CD14-positive monocyte (primary cell): ENCODE data around the gene RAI1. TPM values are rescaled to one million over a fixed set of nuclear protein-coding genes. Genes with fewer than 3 reads are reported as not detected.

Source experiments
- DNase-seq, 3 donors: peaks; one replicate each; pipeline ENCODE4 v3.0.0-alpha.2; 2011 to 2022
- H2AFZ ChIP-seq: 2 replicates; pipeline ENCODE4 v1.6.0; 2012; ENCODE audit warnings: mild to moderate bottlenecking, low read depth, low read length, inconsistent platforms; ENCODE audit not compliant: insufficient read depth, poor library complexity, severe bottlenecking
- H3K27ac ChIP-seq, 2 donors: 1 replicate in 1 of 2; 2 replicates in 1 of 2; pipeline ENCODE4 v1.5.1; 2012 to 2013; ENCODE audit warnings: low read length in 2 of 2, control low read depth in 1 of 2, inconsistent platforms in 1 of 2, low read depth in 1 of 2, mild to moderate bottlenecking in 1 of 2
- H3K27me3 ChIP-seq, 2 donors: one replicate each; pipeline versions ENCODE4 v1.6.0 to v1.6.1; 2011 to 2013; ENCODE audit warnings: low read length in 2 of 2; ENCODE audit not compliant: control insufficient read depth in 2 of 2, insufficient read depth in 2 of 2
- H3K36me3 ChIP-seq, 2 donors: replicated peaks in 1 of 2; 1 replicate in 1 of 2; 2 replicates in 1 of 2; pipeline versions ENCODE4 v1.5.1 to v1.6.1; 2012 to 2013; ENCODE audit warnings: low read length in 2 of 2, control low read depth in 1 of 2, inconsistent platforms in 1 of 2, mild to moderate bottlenecking in 1 of 2; ENCODE audit not compliant: insufficient read depth in 2 of 2, control insufficient read depth in 1 of 2
- H3K4me1 ChIP-seq, 2 donors: 1 replicate in 1 of 2; 2 replicates in 1 of 2; pipeline versions ENCODE4 v1.5.1 to v1.6.1; 2012 to 2013; ENCODE audit warnings: low read length in 2 of 2, control low read depth in 1 of 2, inconsistent platforms in 1 of 2, mild to moderate bottlenecking in 1 of 2, moderate library complexity in 1 of 2; ENCODE audit not compliant: insufficient read depth in 2 of 2, control insufficient read depth in 1 of 2
- H3K4me2 ChIP-seq: replicated peaks from 2 replicates; pipeline ENCODE3; 2012; ENCODE audit warnings: low read length, moderate library complexity, mild to moderate bottlenecking; ENCODE audit not compliant: poor library complexity, severe bottlenecking; ENCODE audit errors: extremely low read depth
- H3K4me3 ChIP-seq, 3 experiments: fragments of 200-600 bp in 1 of 3; sonication (generic) in 1 of 3; replicated peaks in 1 of 3; 1 replicate in 2 of 3; 2 replicates in 1 of 3; pipeline ENCODE4 v1.5.1; 2011 to 2013; ENCODE audit warnings: low read length in 3 of 3, mild to moderate bottlenecking in 3 of 3, control low read depth in 2 of 3, low read depth in 2 of 3, inconsistent platforms in 1 of 3, moderate library complexity in 1 of 3
- H3K79me2 ChIP-seq: 2 replicates; pipeline ENCODE4 v1.6.0; 2012; ENCODE audit warnings: mild to moderate bottlenecking, control low read depth, inconsistent platforms, low read length, moderate library complexity; ENCODE audit not compliant: insufficient read depth
- H3K9ac ChIP-seq: 2 replicates; pipeline ENCODE4 v1.6.0; 2017; ENCODE audit warnings: low read length, mild to moderate bottlenecking; ENCODE audit not compliant: insufficient read depth, poor library complexity, severe bottlenecking
- H3K9me3 ChIP-seq, 2 donors: replicated peaks in 1 of 2; 1 replicate in 1 of 2; 2 replicates in 1 of 2; pipeline versions ENCODE4 v1.5.1 to v1.6.1; 2012 to 2013; ENCODE audit warnings: low read length in 2 of 2, control low read depth in 1 of 2; ENCODE audit not compliant: control insufficient read depth in 1 of 2, insufficient read depth in 1 of 2
- H4K20me1 ChIP-seq: 2 replicates; pipeline ENCODE4 v1.6.0; 2012; ENCODE audit warnings: mild to moderate bottlenecking, low read length, control low read depth, moderate library complexity; ENCODE audit not compliant: insufficient read depth
- H3K27ac Mint-ChIP-seq, 7 donors: one replicate each; pipeline ENCODE4 v1.8.0; 2020; ENCODE audit warnings: mild to moderate bottlenecking in 7 of 7, mixed read lengths in 7 of 7, moderate library complexity in 6 of 7, inconsistent platforms in 2 of 7
- H3K27me3 Mint-ChIP-seq, 3 donors: one replicate each; pipeline ENCODE4 v1.8.0; 2021 to 2022; ENCODE audit warnings: low read depth in 3 of 3, mild to moderate bottlenecking in 3 of 3, mixed read lengths in 3 of 3, moderate library complexity in 3 of 3, inconsistent platforms in 1 of 3
- H3K36me3 Mint-ChIP-seq, 2 donors: one replicate each; pipeline ENCODE4 v1.8.0; 2020; ENCODE audit warnings: mixed read lengths in 2 of 2, inconsistent platforms in 1 of 2, mild to moderate bottlenecking in 1 of 2
- H3K4me1 Mint-ChIP-seq: one replicate; pipeline ENCODE4 v1.8.0; 2020; ENCODE audit warnings: mild to moderate bottlenecking, mixed read lengths
- H3K4me3 Mint-ChIP-seq, 2 donors: one replicate each; pipeline ENCODE4 v1.8.0; 2020; ENCODE audit warnings: mild to moderate bottlenecking in 2 of 2, mixed read lengths in 2 of 2, moderate library complexity in 1 of 2
- H3K9me3 Mint-ChIP-seq, 7 donors: one replicate each; pipeline ENCODE4 v1.8.0; 2020 to 2022; ENCODE audit warnings: mixed read lengths in 7 of 7, mild to moderate bottlenecking in 6 of 7, moderate library complexity in 6 of 7, inconsistent platforms in 2 of 7
- CTCF ChIP-seq: fragments of 200-600 bp; IDR thresholded peaks from one replicate; pipeline ENCODE4 v1.8.0; 2022; ENCODE audit warnings: antibody characterized with exemption, mild to moderate bottlenecking
- WGBS: methylation state at CpG from one replicate; pipeline ENCODE4 v1.1.5; 2013; ENCODE audit warnings: missing lambda C conversion rate; ENCODE audit not compliant: insufficient coverage; 5-methylcytosine and 5-hydroxymethylcytosine counted together
- intact Hi-C, 2 donors: fragments of 100-400 bp; cut with micrococcal nuclease; formaldehyde crosslinking; loops; one replicate each; pipeline versions ENCODE4 v1.15.0 to v1.15.1; 2023
- polyA plus RNA-seq, 3 donors: library from polyadenylated mRNA; depleted of rRNA in 1 of 3; unstranded in 2 of 3; stranded (reverse) in 1 of 3; fragments of 300-500 nt in 2 of 3; fragments of >200 nt in 1 of 3; fragmentation: Illumina TruSeq in 2 of 3; gene quantifications; 1 replicate in 2 of 3; 2 replicates in 1 of 3; pipeline ENCODE4 v1.2.3, GENCODE V29; 2012 to 2021

The RAI1 gene
- polyA plus RNA-seq, 3 donors = 0.89 to 4.4 (median 1.5) TPM

GRCh38 chr17:17738901-17739300, 57.6 kb downstream of the RAI1 start:
- Mint-ChIP-seq H3K27ac (no peak overlapping the region), H3K36me3 (peaks cover 4 to 8% of the 10 kb centered on the region in 2 donors), H3K4me3 (no peak overlapping the region), H3K27me3 (no peaks in the 10 kb centered on the region), H3K4me1 (peaks cover 12% of the 10 kb centered on the region), H3K9me3 (peaks cover 0 to 2% (median 0%) of the 10 kb centered on the region in 7 donors)
- Histone ChIP-seq H3K27me3 (no peaks in the 10 kb centered on the region), H3K4me3 (no peak overlapping the region), H3K79me2 (peaks cover 30% of the 10 kb centered on the region), H3K27ac (no peak overlapping the region), H3K36me3 (no peaks in the 10 kb centered on the region), H3K4me2 (no peak overlapping the region), H3K4me1 (peaks cover 0 to 3% of the 10 kb centered on the region in 2 donors), H3K9ac (no peak overlapping the region), H2AFZ (no peak overlapping the region), H4K20me1 (peaks cover 82% of the 10 kb centered on the region), H3K9me3 (no peaks in the 10 kb centered on the region)
- no peak for DNase-seq
- TF ChIP-seq CTCF = no peak
- intact Hi-C loops = no loop called here
- 92% methylated on average over 6 of the region's 8 CpGs for WGBS

- WGBS = 82% methylated on average over 5 of the region's 10 CpGs
- intact Hi-C loops = no loop called here
- Histone ChIP-seq H3K4me1 (peaks cover 0 to 3% of the 10 kb centered on the region in 2 donors), H3K79me2 (peaks cover 34% of the 10 kb centered on the region), H2AFZ (no peak overlapping the region), H3K9me3 (no peaks in the 10 kb centered on the region), H3K9ac (no peak overlapping the region), H3K4me2 (no peak overlapping the region), H3K4me3 (no peak overlapping the region), H3K27me3 (no peaks in the 10 kb centered on the region), H3K27ac (no peak overlapping the region), H4K20me1 (peaks cover 79% of the 10 kb centered on the region), H3K36me3 (no peaks in the 10 kb centered on the region)
- Mint-ChIP-seq H3K27me3 (no peaks in the 10 kb centered on the region), H3K36me3 (peaks cover 4 to 8% of the 10 kb centered on the region in 2 donors), H3K27ac (no peak overlapping the region), H3K4me3 (no peak overlapping the region), H3K9me3 (peaks cover 0 to 2% (median 0%) of the 10 kb centered on the region in 7 donors), H3K4me1 (peaks cover 12% of the 10 kb centered on the region)
- TF ChIP-seq CTCF = no peak
- no peak for DNase-seq
Observed at GRCh38 chr17:17739388-17740066, 58.3 kb downstream of the RAI1 start.
